GM12875 (cell line): ENCODE measurements around the gene IFIT2.

Experiments used
- H3K4me3 ChIP-seq: one replicate; pipeline ENCODE4 v1.5.1; 2011; ENCODE audit warnings: low read depth, low read length, control low read depth
- CTCF ChIP-seq: IDR thresholded peaks from 2 replicates; pipeline ENCODE4 v1.5.1; 2011; ENCODE audit warnings: low read depth, mild to moderate bottlenecking, control low read depth, inconsistent platforms, low read length, moderate library complexity, borderline replicate concordance; ENCODE audit not compliant: insufficient read depth

Gene IFIT2

DNA sequence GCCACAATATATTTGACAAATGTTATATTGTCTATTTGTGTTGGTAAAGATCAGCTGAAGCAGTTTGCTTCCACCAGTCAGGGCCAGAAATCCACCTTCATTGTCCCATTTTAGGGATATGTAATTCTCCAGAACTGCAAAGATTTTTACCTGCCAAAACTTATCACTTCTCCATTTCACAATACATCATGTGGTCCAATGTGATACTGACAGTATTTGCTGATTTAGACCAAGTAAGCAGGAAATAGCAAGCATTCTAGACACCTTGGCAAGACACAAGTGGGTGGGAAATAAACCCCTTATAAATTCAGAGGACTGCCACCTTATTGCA is 31.7 kb upstream of the IFIT2 start:
- H3K4me3 ChIP-seq, result no peak overlapping the region
- no peak for TF ChIP-seq CTCF

GRCh38 chr10:89271532-89271931 is 30.3 kb upstream of the IFIT2 start:
- no peak for TF ChIP-seq CTCF

DNA sequence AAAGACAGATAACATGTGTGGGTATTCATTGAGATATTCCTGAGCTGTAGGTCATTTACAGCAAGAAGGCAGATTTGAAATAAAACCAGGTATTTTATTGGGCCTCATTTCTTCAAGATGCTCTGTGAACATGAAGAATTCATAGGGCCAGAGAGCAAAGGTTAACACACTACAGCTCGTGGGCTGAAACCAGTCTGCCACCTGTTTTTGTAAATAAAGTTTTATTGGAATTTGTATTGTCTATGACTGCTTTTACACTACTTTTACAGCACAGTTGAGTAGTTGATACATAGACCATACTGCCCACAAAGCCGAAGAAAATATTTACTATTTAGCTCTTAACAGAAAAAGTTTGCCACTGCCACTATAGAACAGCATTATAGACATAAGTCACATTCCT is 28.2 kb upstream of the IFIT2 start:
- no peak for TF ChIP-seq CTCF
- H3K4me3 ChIP-seq, result no peak overlapping the region

More at GRCh38 chr10:89271532-89271931, 30.3 kb upstream of the IFIT2 start:
- no peak overlapping the region for H3K4me3 ChIP-seq

GRCh38 chr10:89274928-89275327 is 26.9 kb upstream of the IFIT2 start:
- no peak for TF ChIP-seq CTCF
- no peak overlapping the region for H3K4me3 ChIP-seq

DNA sequence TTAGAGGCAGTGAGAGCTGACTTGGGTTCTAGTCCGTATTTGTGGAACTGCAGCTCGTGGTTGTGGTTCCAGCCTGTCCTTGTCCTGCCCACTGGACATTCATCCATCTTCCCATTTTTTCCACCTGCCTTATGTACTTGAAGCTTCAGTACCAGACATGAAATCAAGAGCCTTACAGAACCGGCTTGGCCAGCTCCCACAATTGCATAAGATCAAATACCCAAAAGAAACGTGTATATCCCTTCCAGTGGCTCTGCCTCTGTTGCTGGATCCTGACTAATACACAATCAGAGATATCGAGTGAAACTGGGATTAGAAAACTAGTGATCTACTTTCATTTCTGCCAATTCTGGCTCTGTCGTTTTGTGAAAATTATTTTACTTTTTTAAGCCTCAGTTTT is 26.5 kb upstream of the IFIT2 start:
- no peak for TF ChIP-seq CTCF
- H3K4me3 ChIP-seq, result no peak overlapping the region

GRCh38 chr10:89278034-89278535 is 23.8 kb upstream of the IFIT2 start:
- no peak overlapping the region for H3K4me3 ChIP-seq
- no peak for TF ChIP-seq CTCF

DNA sequence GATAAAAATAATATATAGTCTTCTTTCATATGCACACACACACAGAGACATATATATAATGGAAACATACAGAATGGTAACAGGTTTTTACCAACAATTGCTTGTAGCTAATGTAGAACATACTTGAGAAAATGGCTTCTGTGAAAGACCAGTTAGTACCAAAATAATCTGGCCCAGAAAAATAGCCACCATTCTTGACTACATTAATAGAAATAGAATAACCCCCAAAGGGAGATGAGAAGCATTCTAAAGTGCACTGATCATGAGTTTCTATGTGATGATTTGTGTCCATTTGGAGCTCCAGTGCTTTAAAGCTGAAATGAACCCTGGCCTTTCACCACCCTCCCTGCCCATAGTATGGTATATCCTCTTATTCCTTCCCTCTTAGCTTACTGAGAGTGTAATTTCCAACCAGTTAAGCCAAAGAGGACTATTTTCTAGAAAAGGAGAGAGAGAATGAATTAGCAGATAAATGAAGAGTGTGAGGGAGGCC is 22.9 kb upstream of the IFIT2 start:
- H3K4me3 ChIP-seq, result no peak overlapping the region
- TF ChIP-seq CTCF, result no peak
